ENCODE results near the gene MIS18A.
"Not testable (repeated sequence)": the region's sequence is repeated elsewhere in the genome, so short reads cannot be mapped to it uniquely, and the experiment has no call there.

The MIS18A gene

GRCh38 chr21:32278518-32279376 lies at the start of gene MIS18A:
Gene MIS18A (minus strand): TSS chr21:32279049. CDS start chr21:32279014, 35 bp downstream.
- DNase-seq, result peak; percentile 97 to 98

DNA sequence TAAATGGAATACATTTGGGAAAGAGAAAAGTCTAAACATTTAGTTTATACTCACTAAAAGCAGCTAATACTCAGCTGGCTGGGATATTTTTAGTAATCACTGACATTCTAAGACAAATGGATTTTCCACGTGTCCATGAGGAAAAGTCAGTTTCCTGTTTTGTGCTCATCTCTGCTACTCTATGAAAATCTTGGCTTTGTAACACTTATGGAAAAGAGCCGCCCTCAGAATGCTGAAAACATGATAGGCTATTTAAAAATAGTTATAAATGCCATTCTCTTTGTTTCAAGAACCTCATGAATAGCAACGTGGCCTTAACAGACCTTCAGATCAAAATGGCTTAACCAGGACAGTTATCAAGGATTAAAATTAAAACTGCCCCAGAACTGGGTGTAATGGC lies 49.7 kb upstream of the MIS18A start:
- DNase-seq, result no peak

DNA sequence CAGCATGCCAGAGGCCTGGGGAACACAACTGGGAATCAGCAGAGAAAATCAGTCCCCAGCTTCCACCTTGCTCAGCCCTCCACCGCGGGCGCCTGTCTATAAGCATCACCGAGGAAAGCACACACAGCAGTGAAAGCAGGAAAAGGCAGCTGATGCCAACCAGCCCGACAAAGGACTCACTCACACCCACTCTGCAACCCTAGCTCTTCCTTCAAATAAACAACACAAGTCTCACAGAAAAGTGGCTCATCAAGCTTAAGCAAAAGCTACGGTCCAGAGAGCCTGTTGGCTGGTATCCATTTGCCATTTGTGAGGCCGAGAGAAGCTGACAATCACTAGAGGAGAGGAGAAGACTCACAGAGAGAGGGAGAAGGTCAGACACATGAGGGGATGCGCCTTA lies 46.9 kb upstream of the MIS18A start:
- DNase-seq, result no peak

DNA sequence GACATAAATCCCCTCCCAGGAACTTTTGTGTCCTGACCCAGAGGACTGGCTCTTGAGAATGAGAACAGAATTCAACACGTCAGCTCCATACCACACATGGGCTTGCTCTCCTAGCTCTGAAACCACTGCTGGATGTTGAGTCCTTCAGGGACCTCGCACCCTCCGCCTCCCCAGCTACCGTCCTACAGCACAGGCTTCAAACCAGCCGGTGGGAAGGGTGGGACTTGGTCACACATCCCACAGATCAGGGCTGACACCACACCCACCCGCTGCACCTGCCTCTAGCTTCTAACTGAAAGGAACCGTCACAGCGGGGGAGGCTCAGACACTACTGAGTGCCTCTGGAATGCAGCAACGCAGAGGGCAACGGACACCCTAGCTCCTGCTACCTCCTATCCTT lies 43.8 kb upstream of the MIS18A start:
- no peak for DNase-seq

GRCh38 chr21:32322103-32322502 lies 43.3 kb upstream of the MIS18A start:
- no peak for DNase-seq

DNA sequence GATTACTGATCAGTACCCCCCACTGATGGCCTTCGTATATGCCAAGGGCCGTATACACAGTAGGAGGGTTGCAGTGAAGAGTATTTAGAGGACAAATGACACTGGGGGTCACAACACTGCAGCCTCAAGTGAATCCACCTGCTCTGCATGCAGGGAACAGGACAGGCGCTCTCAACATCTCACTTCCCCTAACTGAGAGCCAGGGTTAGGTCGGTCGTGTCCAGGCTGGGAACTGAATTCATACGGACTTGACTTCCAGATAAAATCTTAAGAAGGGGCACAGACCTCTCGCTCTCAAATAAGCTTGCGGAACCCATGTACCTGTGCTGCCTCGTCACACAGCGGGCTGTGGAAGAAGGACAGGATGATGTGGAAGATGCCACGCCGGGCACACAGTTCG lies 42.6 kb upstream of the MIS18A start:
- DNase-seq, result no peak

DNA sequence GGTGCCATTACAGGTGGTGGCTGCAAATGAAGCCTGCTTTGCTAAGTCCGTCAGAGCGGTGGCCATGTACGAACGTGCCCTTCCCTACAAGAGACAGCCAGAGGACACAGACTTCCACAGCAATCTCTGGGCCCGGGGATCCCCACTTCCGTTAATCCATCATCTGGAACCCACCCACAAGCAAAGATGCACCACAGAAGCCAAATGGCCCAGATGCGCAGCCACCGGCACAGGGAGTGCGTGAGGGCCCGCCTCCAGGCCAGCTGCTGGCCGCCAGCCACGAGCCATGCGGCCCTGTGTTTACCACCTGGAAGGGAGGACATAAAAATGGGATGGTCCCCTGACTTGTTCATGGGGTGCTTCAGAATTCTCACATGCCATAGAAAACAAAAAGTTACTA lies 41.9 kb upstream of the MIS18A start:
- no peak for DNase-seq

- no peak for DNase-seq
These were observed 41.2 kb upstream of the MIS18A start for GRCh38 chr21:32320059-32320458.

DNA sequence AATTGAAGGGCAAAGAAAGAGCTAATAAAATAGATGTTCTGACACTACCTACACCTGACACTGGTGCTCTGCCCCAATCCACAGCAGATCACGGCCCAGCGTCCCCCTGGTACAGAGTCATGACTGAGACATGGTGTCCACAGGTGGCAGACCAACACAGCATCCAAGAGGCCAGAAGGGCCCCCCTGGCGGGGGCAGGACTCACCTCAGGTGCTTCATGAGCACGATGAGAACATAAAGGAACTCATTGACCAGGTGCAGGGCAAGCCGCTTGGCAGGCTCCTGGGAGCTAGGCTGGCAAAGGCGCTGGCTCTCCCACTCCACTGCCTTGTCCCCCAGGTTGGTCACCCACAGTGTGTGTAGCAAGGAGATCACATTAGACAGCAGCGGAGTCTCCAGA lies 40.2 kb upstream of the MIS18A start:
- no peak for DNase-seq

GRCh38 chr21:32317726-32318125 lies 38.9 kb upstream of the MIS18A start:
- no peak for DNase-seq

- DNase-seq, result no peak
These were observed 37.7 kb upstream of the MIS18A start for GRCh38 chr21:32316361-32317215.

- no peak for DNase-seq
These were observed 36.8 kb upstream of the MIS18A start for GRCh38 chr21:32315511-32316281.

DNA sequence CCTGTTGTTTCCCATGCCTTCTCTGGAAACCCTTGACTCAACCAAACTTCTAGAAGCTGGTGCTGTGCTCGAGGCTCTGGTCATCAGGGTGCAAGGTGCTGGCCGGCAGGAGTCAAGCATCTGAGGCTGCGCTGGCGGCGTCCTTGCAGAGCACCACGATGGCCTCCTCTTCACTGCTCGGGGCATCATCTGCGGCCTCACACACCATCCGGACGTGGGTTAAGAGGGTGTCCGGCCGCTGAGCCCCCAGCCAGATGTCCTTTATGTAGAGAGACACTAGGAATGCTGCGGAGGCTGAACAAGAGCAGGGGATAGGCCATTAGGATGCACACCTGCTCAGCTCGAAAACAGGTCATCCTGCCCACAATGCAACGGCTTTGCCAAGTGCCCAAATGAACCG lies 36.0 kb upstream of the MIS18A start:
- DNase-seq, result no peak

GRCh38 chr21:32312976-32313375 lies 34.1 kb upstream of the MIS18A start:
- DNase-seq, result no peak

- no peak for DNase-seq
These were observed 33.5 kb upstream of the MIS18A start for GRCh38 chr21:32312326-32312725.

DNA sequence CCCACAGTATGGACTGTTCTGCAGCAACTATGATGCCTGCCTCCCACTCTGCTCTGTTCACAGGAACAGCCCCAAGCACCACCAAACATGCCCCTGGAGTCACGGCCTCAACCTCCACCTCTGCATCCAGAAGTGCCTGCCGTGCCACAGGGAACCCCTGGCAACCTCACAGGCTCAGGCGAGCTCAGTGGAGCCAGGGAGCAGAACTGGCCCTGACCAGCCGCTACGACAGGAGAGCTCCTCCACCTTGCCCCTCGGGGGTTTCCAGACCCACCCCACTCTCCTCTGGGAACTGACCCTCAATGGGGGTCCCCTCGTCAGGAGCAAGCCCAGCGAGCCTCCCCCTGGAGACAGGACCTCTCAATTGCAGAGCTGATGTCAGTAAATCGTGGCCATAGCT lies 32.8 kb upstream of the MIS18A start:
- DNase-seq, result no peak

- not testable (repeated sequence) for DNase-seq
These were observed 32.1 kb upstream of the MIS18A start for GRCh38 chr21:32310976-32311375.

DNA sequence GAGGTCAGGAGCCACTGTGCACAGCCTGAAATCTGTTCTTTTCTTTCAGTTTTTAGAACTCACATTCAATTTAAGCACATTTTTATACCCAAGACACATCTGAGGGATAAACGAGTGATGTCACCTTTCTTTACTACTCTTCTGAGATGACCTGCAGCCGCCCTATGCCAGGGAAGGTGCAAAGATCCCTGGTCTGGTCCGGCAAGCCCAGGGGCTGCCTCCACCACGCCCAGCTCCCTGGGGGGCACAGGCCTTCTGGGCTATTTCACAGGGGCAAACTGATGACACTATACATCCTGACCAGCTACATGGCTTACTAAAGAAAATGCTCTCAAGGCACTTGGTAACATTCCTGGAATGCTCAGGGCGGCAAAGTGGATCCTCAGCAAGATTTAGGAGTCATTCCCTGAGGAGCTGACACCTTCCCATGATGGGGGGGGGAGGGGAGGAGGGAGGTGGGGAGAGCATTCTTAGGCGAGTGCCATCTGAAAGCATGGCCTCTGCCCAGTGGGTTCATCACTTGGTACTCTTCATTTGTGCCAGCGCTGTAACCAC lies 31.1 kb upstream of the MIS18A start:
- DNase-seq, result no peak

- DNase-seq, result no peak
These were observed 29.8 kb upstream of the MIS18A start for GRCh38 chr21:32308696-32309095.

DNA sequence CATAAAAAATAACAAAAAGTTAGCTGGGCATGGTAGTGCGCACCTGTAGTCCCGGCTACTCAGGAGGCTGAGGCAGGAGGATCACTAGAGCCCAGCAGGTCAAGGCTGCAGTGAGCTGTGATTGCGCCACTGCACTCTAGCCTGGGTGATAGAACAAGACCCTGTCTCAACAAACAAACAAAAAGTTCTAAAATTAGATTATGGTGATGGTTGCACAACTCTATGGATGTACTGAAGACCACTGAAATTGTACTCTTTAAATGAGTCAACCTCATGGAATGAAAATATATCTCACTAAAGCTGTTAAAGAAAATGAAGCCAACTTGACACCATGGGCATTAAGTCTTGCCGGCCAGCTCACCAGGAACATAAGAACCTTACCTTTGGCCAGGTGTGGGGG lies 28.9 kb upstream of the MIS18A start:
- DNase-seq, result no peak

- DNase-seq, result no peak
These were observed 27.4 kb upstream of the MIS18A start for GRCh38 chr21:32306021-32306780.

GRCh38 chr21:32304998-32305397 lies 26.1 kb upstream of the MIS18A start:
- no peak for DNase-seq
